K562 (cell line): ENCODE measurements around the gene MAPT. TPM values are rescaled to one million over a fixed set of nuclear protein-coding genes. Genes with fewer than 3 reads are reported as not detected.

ENCODE experiments used
- BRD9 ChIP-seq: fragments of 450-650 bp; IDR thresholded peaks from 2 replicates; pipeline ENCODE4 v1.6.1; 2018; ENCODE audit warnings: low read depth; ENCODE audit not compliant: partially characterized antibody
- MCM7 ChIP-seq, 2 experiments: fragments of 450-650 bp; IDR thresholded peaks; 2 replicates each; pipeline ENCODE4 v1.6.1; 2016 to 2018
- NRF1 ChIP-seq, 2 experiments: fragments of 450-650 bp; IDR thresholded peaks in 1 of 2; conservative IDR thresholded peaks in 1 of 2; 2 replicates each; pipeline ENCODE4 v1.6.1; 2014; ENCODE audit warnings: mild to moderate bottlenecking in 2 of 2
- ZNF830 ChIP-seq: fragments of 250-450 bp; sonication (Bioruptor Pico); IDR thresholded peaks from 2 replicates; pipeline ENCODE4 v1.5.0; 2021; ENCODE audit warnings: mild to moderate bottlenecking
- polyA plus RNA-seq, 8 experiments: library from polyadenylated mRNA; depleted of rRNA in 4 of 8; stranded (reverse) in 5 of 8; unstranded in 3 of 8; fragments of >200 nt; fragmentation: Nextera tagmentation in 2 of 8; fragmentation: Illumina TruSeq in 1 of 8; extraction: Ambion mirVana in 2 of 8; extraction: Trizol in 1 of 8; gene quantifications; 2 replicates each; pipeline versions ENCODE4 v1.2.1 to v1.2.3, GENCODE V29; 2011 to 2014; ENCODE audit warnings: inconsistent platforms in 1 of 8, missing spikeins in 1 of 8
- total RNA-seq, 7 experiments: library from RNA; depleted of rRNA in 6 of 7; stranded (reverse); fragments of >200 nt in 6 of 7; fragmentation: Illumina TruSeq in 2 of 7; extraction: Trizol in 2 of 7; gene quantifications; 2 replicates each; pipeline versions ENCODE4 v1.2.1 to v1.2.3, GENCODE V29; 2011 to 2021; ENCODE audit warnings: low replicate concordance in 1 of 7
- TF ChIP-seq, protein P1 (sequence below): fragments of 200-600 bp; sonication (generic); IDR thresholded peaks from one replicate; pipeline ENCODE4 v1.6.1; 2012; ENCODE audit warnings: mild to moderate bottlenecking, low read depth, low read length, inconsistent platforms
- TF ChIP-seq, protein P2 (sequence below): fragments of 450-650 bp; IDR thresholded peaks from 2 replicates; pipeline ENCODE4 v1.6.1; 2016; ENCODE audit warnings: antibody characterized with exemption
- TF ChIP-seq, protein P3 (sequence below): fragments of 250-450 bp; sonication (Bioruptor Pico); IDR thresholded peaks from 2 replicates; pipeline ENCODE4 v1.5.0; 2020; ENCODE audit warnings: mild to moderate bottlenecking
- TF ChIP-seq, protein P4 (sequence below), 2 experiments: fragments of 450-650 bp; IDR thresholded peaks; 2 replicates each; pipeline ENCODE4 v1.6.1; 2016

The MAPT gene
- total and polyA plus RNA-seq, 9 of the 15 experiments (the other 6 are each of a cell fraction or from before 2014, with no cell fraction given) = 0.04 to 1.1 (median 0.36) TPM

- TF ChIP-seq, protein P1, sequence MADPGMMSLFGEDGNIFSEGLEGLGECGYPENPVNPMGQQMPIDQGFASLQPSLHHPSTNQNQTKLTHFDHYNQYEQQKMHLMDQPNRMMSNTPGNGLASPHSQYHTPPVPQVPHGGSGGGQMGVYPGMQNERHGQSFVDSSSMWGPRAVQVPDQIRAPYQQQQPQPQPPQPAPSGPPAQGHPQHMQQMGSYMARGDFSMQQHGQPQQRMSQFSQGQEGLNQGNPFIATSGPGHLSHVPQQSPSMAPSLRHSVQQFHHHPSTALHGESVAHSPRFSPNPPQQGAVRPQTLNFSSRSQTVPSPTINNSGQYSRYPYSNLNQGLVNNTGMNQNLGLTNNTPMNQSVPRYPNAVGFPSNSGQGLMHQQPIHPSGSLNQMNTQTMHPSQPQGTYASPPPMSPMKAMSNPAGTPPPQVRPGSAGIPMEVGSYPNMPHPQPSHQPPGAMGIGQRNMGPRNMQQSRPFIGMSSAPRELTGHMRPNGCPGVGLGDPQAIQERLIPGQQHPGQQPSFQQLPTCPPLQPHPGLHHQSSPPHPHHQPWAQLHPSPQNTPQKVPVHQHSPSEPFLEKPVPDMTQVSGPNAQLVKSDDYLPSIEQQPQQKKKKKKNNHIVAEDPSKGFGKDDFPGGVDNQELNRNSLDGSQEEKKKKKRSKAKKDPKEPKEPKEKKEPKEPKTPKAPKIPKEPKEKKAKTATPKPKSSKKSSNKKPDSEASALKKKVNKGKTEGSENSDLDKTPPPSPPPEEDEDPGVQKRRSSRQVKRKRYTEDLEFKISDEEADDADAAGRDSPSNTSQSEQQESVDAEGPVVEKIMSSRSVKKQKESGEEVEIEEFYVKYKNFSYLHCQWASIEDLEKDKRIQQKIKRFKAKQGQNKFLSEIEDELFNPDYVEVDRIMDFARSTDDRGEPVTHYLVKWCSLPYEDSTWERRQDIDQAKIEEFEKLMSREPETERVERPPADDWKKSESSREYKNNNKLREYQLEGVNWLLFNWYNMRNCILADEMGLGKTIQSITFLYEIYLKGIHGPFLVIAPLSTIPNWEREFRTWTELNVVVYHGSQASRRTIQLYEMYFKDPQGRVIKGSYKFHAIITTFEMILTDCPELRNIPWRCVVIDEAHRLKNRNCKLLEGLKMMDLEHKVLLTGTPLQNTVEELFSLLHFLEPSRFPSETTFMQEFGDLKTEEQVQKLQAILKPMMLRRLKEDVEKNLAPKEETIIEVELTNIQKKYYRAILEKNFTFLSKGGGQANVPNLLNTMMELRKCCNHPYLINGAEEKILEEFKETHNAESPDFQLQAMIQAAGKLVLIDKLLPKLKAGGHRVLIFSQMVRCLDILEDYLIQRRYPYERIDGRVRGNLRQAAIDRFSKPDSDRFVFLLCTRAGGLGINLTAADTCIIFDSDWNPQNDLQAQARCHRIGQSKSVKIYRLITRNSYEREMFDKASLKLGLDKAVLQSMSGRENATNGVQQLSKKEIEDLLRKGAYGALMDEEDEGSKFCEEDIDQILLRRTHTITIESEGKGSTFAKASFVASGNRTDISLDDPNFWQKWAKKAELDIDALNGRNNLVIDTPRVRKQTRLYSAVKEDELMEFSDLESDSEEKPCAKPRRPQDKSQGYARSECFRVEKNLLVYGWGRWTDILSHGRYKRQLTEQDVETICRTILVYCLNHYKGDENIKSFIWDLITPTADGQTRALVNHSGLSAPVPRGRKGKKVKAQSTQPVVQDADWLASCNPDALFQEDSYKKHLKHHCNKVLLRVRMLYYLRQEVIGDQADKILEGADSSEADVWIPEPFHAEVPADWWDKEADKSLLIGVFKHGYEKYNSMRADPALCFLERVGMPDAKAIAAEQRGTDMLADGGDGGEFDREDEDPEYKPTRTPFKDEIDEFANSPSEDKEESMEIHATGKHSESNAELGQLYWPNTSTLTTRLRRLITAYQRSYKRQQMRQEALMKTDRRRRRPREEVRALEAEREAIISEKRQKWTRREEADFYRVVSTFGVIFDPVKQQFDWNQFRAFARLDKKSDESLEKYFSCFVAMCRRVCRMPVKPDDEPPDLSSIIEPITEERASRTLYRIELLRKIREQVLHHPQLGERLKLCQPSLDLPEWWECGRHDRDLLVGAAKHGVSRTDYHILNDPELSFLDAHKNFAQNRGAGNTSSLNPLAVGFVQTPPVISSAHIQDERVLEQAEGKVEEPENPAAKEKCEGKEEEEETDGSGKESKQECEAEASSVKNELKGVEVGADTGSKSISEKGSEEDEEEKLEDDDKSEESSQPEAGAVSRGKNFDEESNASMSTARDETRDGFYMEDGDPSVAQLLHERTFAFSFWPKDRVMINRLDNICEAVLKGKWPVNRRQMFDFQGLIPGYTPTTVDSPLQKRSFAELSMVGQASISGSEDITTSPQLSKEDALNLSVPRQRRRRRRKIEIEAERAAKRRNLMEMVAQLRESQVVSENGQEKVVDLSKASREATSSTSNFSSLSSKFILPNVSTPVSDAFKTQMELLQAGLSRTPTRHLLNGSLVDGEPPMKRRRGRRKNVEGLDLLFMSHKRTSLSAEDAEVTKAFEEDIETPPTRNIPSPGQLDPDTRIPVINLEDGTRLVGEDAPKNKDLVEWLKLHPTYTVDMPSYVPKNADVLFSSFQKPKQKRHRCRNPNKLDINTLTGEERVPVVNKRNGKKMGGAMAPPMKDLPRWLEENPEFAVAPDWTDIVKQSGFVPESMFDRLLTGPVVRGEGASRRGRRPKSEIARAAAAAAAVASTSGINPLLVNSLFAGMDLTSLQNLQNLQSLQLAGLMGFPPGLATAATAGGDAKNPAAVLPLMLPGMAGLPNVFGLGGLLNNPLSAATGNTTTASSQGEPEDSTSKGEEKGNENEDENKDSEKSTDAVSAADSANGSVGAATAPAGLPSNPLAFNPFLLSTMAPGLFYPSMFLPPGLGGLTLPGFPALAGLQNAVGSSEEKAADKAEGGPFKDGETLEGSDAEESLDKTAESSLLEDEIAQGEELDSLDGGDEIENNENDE = no peak
- TF ChIP-seq NRF1 (conservative IDR thresholded peaks at IDR 0.05 in 1 of 2, IDR thresholded peaks at IDR 0.05 in 1 of 2) (no peak), BRD9 (no peak), ZNF830 (no peak), MCM7 (IDR thresholded peaks at IDR 0.05) (no peak)
- TF ChIP-seq, protein P2, sequence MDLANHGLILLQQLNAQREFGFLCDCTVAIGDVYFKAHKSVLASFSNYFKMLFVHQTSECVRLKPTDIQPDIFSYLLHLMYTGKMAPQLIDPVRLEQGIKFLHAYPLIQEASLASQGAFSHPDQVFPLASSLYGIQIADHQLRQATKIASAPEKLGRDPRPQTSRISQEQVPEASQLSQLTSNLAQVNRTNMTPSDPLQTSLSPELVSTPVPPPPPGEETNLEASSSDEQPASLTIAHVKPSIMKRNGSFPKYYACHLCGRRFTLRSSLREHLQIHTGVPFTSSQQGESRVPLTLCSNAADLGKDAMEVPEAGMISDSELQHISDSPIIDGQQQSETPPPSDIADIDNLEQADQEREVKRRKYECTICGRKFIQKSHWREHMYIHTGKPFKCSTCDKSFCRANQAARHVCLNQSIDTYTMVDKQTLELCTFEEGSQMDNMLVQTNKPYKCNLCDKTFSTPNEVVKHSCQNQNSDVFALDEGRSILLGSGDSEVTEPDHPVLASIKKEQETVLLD = no peak
- TF ChIP-seq, protein P3, sequence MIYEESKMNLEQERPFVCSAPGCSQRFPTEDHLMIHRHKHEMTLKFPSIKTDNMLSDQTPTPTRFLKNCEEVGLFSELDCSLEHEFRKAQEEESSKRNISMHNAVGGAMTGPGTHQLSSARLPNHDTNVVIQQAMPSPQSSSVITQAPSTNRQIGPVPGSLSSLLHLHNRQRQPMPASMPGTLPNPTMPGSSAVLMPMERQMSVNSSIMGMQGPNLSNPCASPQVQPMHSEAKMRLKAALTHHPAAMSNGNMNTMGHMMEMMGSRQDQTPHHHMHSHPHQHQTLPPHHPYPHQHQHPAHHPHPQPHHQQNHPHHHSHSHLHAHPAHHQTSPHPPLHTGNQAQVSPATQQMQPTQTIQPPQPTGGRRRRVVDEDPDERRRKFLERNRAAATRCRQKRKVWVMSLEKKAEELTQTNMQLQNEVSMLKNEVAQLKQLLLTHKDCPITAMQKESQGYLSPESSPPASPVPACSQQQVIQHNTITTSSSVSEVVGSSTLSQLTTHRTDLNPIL (CRISPR knock-in tag) = no peak
- TF ChIP-seq, protein P4, sequence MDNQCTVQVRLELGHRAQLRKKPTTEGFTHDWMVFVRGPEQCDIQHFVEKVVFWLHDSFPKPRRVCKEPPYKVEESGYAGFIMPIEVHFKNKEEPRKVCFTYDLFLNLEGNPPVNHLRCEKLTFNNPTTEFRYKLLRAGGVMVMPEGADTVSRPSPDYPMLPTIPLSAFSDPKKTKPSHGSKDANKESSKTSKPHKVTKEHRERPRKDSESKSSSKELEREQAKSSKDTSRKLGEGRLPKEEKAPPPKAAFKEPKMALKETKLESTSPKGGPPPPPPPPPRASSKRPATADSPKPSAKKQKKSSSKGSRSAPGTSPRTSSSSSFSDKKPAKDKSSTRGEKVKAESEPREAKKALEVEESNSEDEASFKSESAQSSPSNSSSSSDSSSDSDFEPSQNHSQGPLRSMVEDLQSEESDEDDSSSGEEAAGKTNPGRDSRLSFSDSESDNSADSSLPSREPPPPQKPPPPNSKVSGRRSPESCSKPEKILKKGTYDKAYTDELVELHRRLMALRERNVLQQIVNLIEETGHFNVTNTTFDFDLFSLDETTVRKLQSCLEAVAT (IDR thresholded peaks at IDR 0.05) = no peak
These were observed 153.5 kb downstream of the MAPT start (continued) for GRCh38 chr17:46047856-46048255.
